ENCODE results near the gene TRIM44.
"Not testable (repeated sequence)": the region's sequence is repeated elsewhere in the genome, so short reads cannot be mapped to it uniquely, and the experiment has no call there.

- not testable (repeated sequence) for TF ChIP-seq CTCF (IDR thresholded peaks at IDR 0.05; ENCODE audit: insufficient read depth, low read length, poor library complexity, severe bottlenecking); EZH2phosphoT487 (conservative IDR thresholded peaks at IDR 0.05; ENCODE audit: low read length)
Observed at GRCh38 chr11:35838697-35839367, 176.3 kb downstream of the TRIM44 start.

Measured in SU-DHL-6 (cell line).